BLaER1 treated with 17β-estradiol and CSF1 and Interleukin-3, amounts not matched to agents 10 nM and 100 nM (cell line): ENCODE measurements around the gene ARSG.

ENCODE experiments used
- H3K27ac ChIP-seq, 11 experiments: shearing (Covaris generic); formaldehyde crosslinking; 2 replicates each; pipeline ENCODE4 v1.8.1; 2022
- H3K27me3 ChIP-seq, 11 experiments: shearing (Covaris generic); formaldehyde crosslinking; 2 replicates each; pipeline ENCODE4 v1.8.1; 2022
- H3K36me3 ChIP-seq, 11 experiments: shearing (Covaris generic); formaldehyde crosslinking; 2 replicates each; pipeline ENCODE4 v1.8.1; 2022
- H3K4me1 ChIP-seq, 10 experiments: shearing (Covaris generic); formaldehyde crosslinking; 2 replicates each; pipeline ENCODE4 v1.8.1; 2022
- H3K4me2 ChIP-seq, 11 experiments: shearing (Covaris generic); formaldehyde crosslinking; 2 replicates each; pipeline ENCODE4 v1.8.1; 2022
- H3K4me3 ChIP-seq, 10 experiments: shearing (Covaris generic); formaldehyde crosslinking; 2 replicates each; pipeline ENCODE4 v1.8.1; 2022
- H3K9ac ChIP-seq, 11 experiments: shearing (Covaris generic); formaldehyde crosslinking; 2 replicates each; pipeline ENCODE4 v1.8.1; 2022
- H3K9me3 ChIP-seq, 11 experiments: shearing (Covaris generic); formaldehyde crosslinking; replicated peaks in 1 of 11; 2 replicates each; pipeline ENCODE4 v1.8.1; 2022
- H4K20me1 ChIP-seq, 11 experiments: shearing (Covaris generic); formaldehyde crosslinking; 2 replicates each; pipeline ENCODE4 v1.8.1; 2022
- Cebpa-rat ChIP-seq, 11 experiments: shearing (Covaris generic); IDR thresholded peaks; 2 replicates each; pipeline ENCODE4 v1.8.1; 2022

The ARSG gene

GRCh38 chr17:68460715-68461114 is 169.4 kb downstream of the ARSG start:
- Histone ChIP-seq H4K20me1 (no peaks in the 10 kb centered on the region), H3K4me1 (peaks cover 42 to 49% (median 46%) of the 10 kb centered on the region in 10 experiments), H3K27ac (0 out of 22 replicates have a peak overlapping the region, but pooled peaks of 1 of the 11 experiments have one; percentile 21), H3K36me3 (no peaks in the 10 kb centered on the region), H3K27me3 (no peaks in the 10 kb centered on the region), H3K4me3 (no peak overlapping the region), H3K9me3 (no peaks in the 10 kb centered on the region), H3K9ac (no peak overlapping the region), H3K4me2 (peak overlapping the region; percentile 60 to 77 (median 71); a peak in 19 of 22 replicates)
- no peak for TF ChIP-seq Cebpa-rat (IDR thresholded peaks at IDR 0.05)

DNA sequence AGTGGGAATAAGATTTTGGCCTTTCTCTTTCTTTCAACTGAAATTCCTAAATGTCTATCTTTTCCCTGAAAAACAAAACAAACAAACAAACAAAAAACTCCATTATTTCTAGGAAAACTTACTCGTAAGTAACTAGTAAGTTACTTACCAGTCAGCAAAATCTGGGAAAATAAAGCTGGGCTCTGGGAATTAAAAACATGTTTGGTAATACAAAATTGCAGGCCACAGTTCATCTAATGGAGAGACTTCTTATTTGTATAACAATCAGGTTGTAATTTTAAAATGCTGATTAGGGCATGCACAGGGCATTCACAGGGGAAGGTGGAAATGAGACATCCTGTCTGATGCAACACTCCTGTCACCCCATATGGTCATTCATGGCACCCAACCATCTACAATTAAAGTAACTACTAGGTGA is 169.8 kb downstream of the ARSG start:
- Histone ChIP-seq H3K27me3 (no peaks in the 10 kb centered on the region), H3K4me1 (peaks cover 38 to 48% (median 45%) of the 10 kb centered on the region in 10 experiments), H3K4me3 (no peak overlapping the region), H3K4me2 (peak overlapping the region; percentile 60 to 77 (median 71)), H3K36me3 (no peaks in the 10 kb centered on the region), H3K27ac (peak overlapping the region in 2 of 11 experiments; percentile 8 to 21; a peak in 1 of 22 replicates), H3K9ac (peak overlapping the region in 1 of 11 experiments; percentile 4; a peak in 2 of 22 replicates), H4K20me1 (no peaks in the 10 kb centered on the region), H3K9me3 (no peaks in the 10 kb centered on the region)
- TF ChIP-seq Cebpa-rat (IDR thresholded peaks at IDR 0.05) = no peak

- no peak overlapping the region for H3K4me3 ChIP-seq
- H3K9ac ChIP-seq = peak overlapping the region in 2 of 11 experiments; percentile 4 to 34; a peak in 3 of 22 replicates
- H3K27ac ChIP-seq = peak overlapping the region in 4 of 11 experiments; percentile 1 to 27 (median 8); a peak in 1 of 22 replicates
Measured at GRCh38 chr17:68461589-68461988, 170.3 kb downstream of the ARSG start.

GRCh38 chr17:68462381-68463210 is 171.3 kb downstream of the ARSG start:
- no peaks in the 10 kb centered on the region for H3K36me3 ChIP-seq
- no peak for TF ChIP-seq Cebpa-rat (IDR thresholded peaks at IDR 0.05)
- no peaks in the 10 kb centered on the region for H4K20me1 ChIP-seq
- H3K27ac ChIP-seq = no peak overlapping the region
- no peaks in the 10 kb centered on the region for H3K27me3 ChIP-seq
- H3K4me1 ChIP-seq = peaks cover 30 to 44% (median 39%) of the 10 kb centered on the region in 10 experiments
- H3K9me3 ChIP-seq = peaks cover 0 to 4% (median 0%) of the 10 kb centered on the region in 11 experiments; a peak in 3 of 22 replicates
- no peak overlapping the region for H3K9ac ChIP-seq
- no peak overlapping the region for H3K4me3 ChIP-seq
- H3K4me2 ChIP-seq = peak overlapping the region; percentile 60 to 77 (median 71); a peak in 19 of 22 replicates

More at GRCh38 chr17:68461589-68461988, 170.3 kb downstream of the ARSG start:
- Histone ChIP-seq H3K4me2 (peak overlapping the region; percentile 60 to 77 (median 71)), H3K27me3 (no peaks in the 10 kb centered on the region), H4K20me1 (no peaks in the 10 kb centered on the region), H3K4me1 (peaks cover 33 to 46% (median 41%) of the 10 kb centered on the region in 10 experiments), H3K9me3 (no peaks in the 10 kb centered on the region), H3K36me3 (no peaks in the 10 kb centered on the region)
- TF ChIP-seq Cebpa-rat (IDR thresholded peaks at IDR 0.05) = no peak

- H3K4me3 ChIP-seq = no peak overlapping the region
- no peak for TF ChIP-seq Cebpa-rat (IDR thresholded peaks at IDR 0.05)
- no peaks in the 10 kb centered on the region for H3K27me3 ChIP-seq
- H3K4me2 ChIP-seq = no peak overlapping the region
- H3K9ac ChIP-seq = no peak overlapping the region
- no peaks in the 10 kb centered on the region for H3K36me3 ChIP-seq
- H3K9me3 ChIP-seq = peaks cover 0 to 4% (median 0%) of the 10 kb centered on the region in 11 experiments; a peak in 3 of 22 replicates
- H3K27ac ChIP-seq = no peak overlapping the region
- no peaks in the 10 kb centered on the region for H4K20me1 ChIP-seq
- peaks cover 29 to 45% (median 39%) of the 10 kb centered on the region in 10 experiments for H3K4me1 ChIP-seq
Measured at GRCh38 chr17:68463211-68464019, 172.1 kb downstream of the ARSG start.

GRCh38 chr17:68468334-68468733 is 177.0 kb downstream of the ARSG start:
- Histone ChIP-seq H3K4me3 (no peak overlapping the region), H4K20me1 (no peaks in the 10 kb centered on the region), H3K36me3 (no peaks in the 10 kb centered on the region), H3K27me3 (no peaks in the 10 kb centered on the region), H3K4me2 (peak overlapping the region; percentile 2 to 54 (median 45); a peak in 18 of 22 replicates), H3K9ac (no peak overlapping the region), H3K9me3 (peaks cover 0 to 6% (median 0%) of the 10 kb centered on the region in 11 experiments; a peak in 4 of 22 replicates), H3K4me1 (peaks cover 11 to 35% (median 23%) of the 10 kb centered on the region in 10 experiments; a peak in 19 of 20 replicates), H3K27ac (no peak overlapping the region)
- no peak for TF ChIP-seq Cebpa-rat (IDR thresholded peaks at IDR 0.05)

DNA sequence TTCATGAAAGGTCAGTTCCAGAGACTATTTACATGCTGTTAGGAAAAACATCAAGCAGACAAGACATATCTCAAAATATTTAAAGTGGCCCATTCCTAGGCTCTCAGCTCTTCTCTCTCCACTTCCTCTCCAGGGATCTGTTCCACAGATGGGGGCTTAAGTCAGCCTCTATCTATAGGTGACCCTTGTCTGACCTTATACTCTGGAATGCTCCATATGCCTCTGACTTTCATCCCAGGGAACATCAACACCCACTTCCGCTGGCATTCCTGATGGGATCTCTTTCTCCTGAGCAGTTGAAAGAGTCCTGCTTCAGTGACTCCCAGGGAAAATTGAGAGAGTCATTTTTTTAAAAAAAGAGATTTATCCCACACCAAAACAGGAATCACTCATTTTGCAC is 177.5 kb downstream of the ARSG start:
- H3K4me1 ChIP-seq = peaks cover 11 to 35% (median 23%) of the 10 kb centered on the region in 10 experiments; a peak in 19 of 20 replicates
- TF ChIP-seq Cebpa-rat (IDR thresholded peaks at IDR 0.05) = no peak
- no peak overlapping the region for H3K4me3 ChIP-seq
- H3K9ac ChIP-seq = no peak overlapping the region
- H3K9me3 ChIP-seq = peaks cover 0 to 6% (median 0%) of the 10 kb centered on the region in 11 experiments; a peak in 4 of 22 replicates
- H3K36me3 ChIP-seq = no peaks in the 10 kb centered on the region
- no peak overlapping the region for H3K27ac ChIP-seq
- no peaks in the 10 kb centered on the region for H4K20me1 ChIP-seq
- no peaks in the 10 kb centered on the region for H3K27me3 ChIP-seq
- H3K4me2 ChIP-seq = peak overlapping the region in 10 of 11 experiments; percentile 17 to 54 (median 46); a peak in 18 of 22 replicates
